Tibial nerve (tissue), 3 donors: ENCODE measurements around the gene EYS.

ENCODE experiments used
- CTCF ChIP-seq, 5 experiments: fragments of 200-600 bp in 3 of 5; fragments of 450-650 bp in 2 of 5; sonication (generic) in 3 of 5; IDR thresholded peaks; one replicate each; pipeline ENCODE4 v1.5.1; 2016 to 2019; ENCODE audit warnings: antibody characterized with exemption in 5 of 5, mild to moderate bottlenecking in 3 of 5, moderate library complexity in 2 of 5
- POLR2A ChIP-seq, 2 donors: fragments of 450-650 bp; IDR thresholded peaks; one replicate each; pipeline ENCODE4 v1.6.1; 2017; ENCODE audit warnings: antibody characterized with exemption in 2 of 2, mild to moderate bottlenecking in 2 of 2, moderate library complexity in 2 of 2

- no peak for TF ChIP-seq CTCF (IDR thresholded peaks at IDR 0.05)
- TF ChIP-seq POLR2A (IDR thresholded peaks at IDR 0.05), result no peak
Measured at GRCh38 chr6:65161661-65162060, 545.4 kb downstream of the EYS start.
